Transverse colon (tissue), 4 donors: Measurements from ENCODE around the gene HMCN1. TPM values are rescaled to one million over a fixed set of nuclear protein-coding genes. Genes with fewer than 3 reads are reported as not detected.
A peak's percentile ranks its signal among the peaks of the same experiment; 100 is the strongest.

Source experiments
- DNase-seq: peaks from one replicate; pipeline ENCODE4 v3.0.0-alpha.2; 2019
- H3K27ac ChIP-seq, 4 donors: fragments of 200-600 bp; sonication (generic); 2 replicates each; pipeline ENCODE4 v1.5.1; 2016 to 2018; ENCODE audit warnings: inconsistent platforms in 4 of 4
- H3K27me3 ChIP-seq: fragments of 200-600 bp; sonication (generic); 2 replicates; pipeline ENCODE4 v1.5.1; 2017; ENCODE audit warnings: inconsistent platforms
- H3K36me3 ChIP-seq, 4 donors: fragments of 200-600 bp; sonication (generic); 2 replicates each; pipeline ENCODE4 v1.5.1; 2017 to 2019; ENCODE audit warnings: inconsistent platforms in 4 of 4
- H3K4me1 ChIP-seq, 4 donors: fragments of 200-600 bp; sonication (generic); 2 replicates each; pipeline ENCODE4 v1.5.1; 2017 to 2020; ENCODE audit warnings: inconsistent platforms in 4 of 4
- H3K4me3 ChIP-seq, 4 donors: fragments of 200-600 bp; sonication (generic); 1 replicate in 1 of 4; 2 replicates in 3 of 4; pipeline versions ENCODE4 v1.5.1 to v1.6.1; 2017 to 2019; ENCODE audit warnings: inconsistent platforms in 4 of 4
- H3K9me3 ChIP-seq, 2 donors: fragments of 200-600 bp; sonication (generic); 2 replicates each; pipeline ENCODE4 v1.5.1; 2017 to 2019; ENCODE audit warnings: inconsistent platforms in 2 of 2
- CTCF ChIP-seq, 5 experiments: fragments of 200-600 bp in 3 of 5; fragments of 450-650 bp in 2 of 5; sonication (generic) in 3 of 5; IDR thresholded peaks; 1 replicate in 2 of 5; 2 replicates in 3 of 5; pipeline ENCODE4 v1.5.1; 2016 to 2017; ENCODE audit warnings: antibody characterized with exemption in 5 of 5, inconsistent platforms in 3 of 5, mild to moderate bottlenecking in 2 of 5, moderate library complexity in 1 of 5
- EP300 ChIP-seq: sonication (generic); formaldehyde crosslinking; IDR thresholded peaks from one replicate; pipeline ENCODE4 v1.6.1; 2017; ENCODE audit warnings: antibody characterized with exemption, low read depth
- POLR2A ChIP-seq: fragments of 450-650 bp; IDR thresholded peaks from one replicate; pipeline ENCODE4 v1.6.1; 2016; ENCODE audit warnings: antibody characterized with exemption, mild to moderate bottlenecking, moderate library complexity
- POLR2AphosphoS5 ChIP-seq, 3 donors: sonication (generic); formaldehyde crosslinking; IDR thresholded peaks; one replicate each; pipeline ENCODE4 v1.6.1; 2016; ENCODE audit warnings: antibody characterized with exemption in 3 of 3
- WGBS, 2 donors: methylation state at CpG; one replicate each; pipeline ENCODE4 v1.1.5; 2018; ENCODE audit warnings: low coverage in 1 of 2; 5-methylcytosine and 5-hydroxymethylcytosine counted together
- in situ Hi-C, 4 donors: fragments of 200-750 bp; cut with MboI; loops; one replicate each; pipeline versions ENCODE4 v1.15.0 to v1.15.1; 2017; ENCODE audit warnings: low sequenced_read_pairs in 3 of 4, low pct_ligation_motif_present in 1 of 4, low pct_unique_long_range_greater_than_20kb in 1 of 4
- intact Hi-C: fragments of 100-400 bp; cut with DNase I; formaldehyde crosslinking; loops from one replicate; pipeline ENCODE4 v1.15.1; 2023; ENCODE audit warnings: low total_unique reads
- total RNA-seq, 4 donors: library from RNA; depleted of rRNA; stranded (reverse); fragments of >200 nt; gene quantifications; one replicate each; pipeline ENCODE4 v1.1.0, GENCODE V29; 2016

HMCN1 gene
- 1 to 10 TPM; 1.1 to 2.7 (median 2.1) TPM for total RNA-seq

- WGBS, 2 donors = 0 to 1% methylated on average over 5 to 25 of the region's 47 CpGs
- H3K9me3 ChIP-seq = no peaks in the 10 kb centered on the region
- in situ Hi-C loops = no loop called here
- intact Hi-C loops = no loop called here
- DNase-seq = peak; percentile 54
- peaks cover 63% of the 10 kb centered on the region for H3K27me3 ChIP-seq
- H3K4me3 ChIP-seq = peak within 1 kb of the TSS; percentile 23 to 55 (median 33)
- H3K36me3 ChIP-seq = no peaks in the 10 kb centered on the region
- peaks cover 0 to 15% (median 6%) of the 10 kb centered on the region in 4 donors for H3K4me1 ChIP-seq
- H3K27ac ChIP-seq = peak within 1 kb of the TSS; percentile 28 to 70 (median 64)
- TF ChIP-seq POLR2A = peak; percentile 47
- TF ChIP-seq CTCF (IDR thresholded peaks at IDR 0.05) = peak in 4 of 5 experiments; percentile 26 to 37 (median 30)
- TF ChIP-seq POLR2AphosphoS5 (IDR thresholded peaks at IDR 0.05) = peak in 2 of 3 donors; percentile 19 to 57
- no peak for TF ChIP-seq EP300
Measured at GRCh38 chr1:185733818-185734735, at the start of gene HMCN1. Gene HMCN1 (plus strand): TSS chr1:185734391. CDS start chr1:185734780, 389 bp downstream.

- H3K4me1 ChIP-seq = no peaks in the 10 kb centered on the region
- no peaks in the 10 kb centered on the region for H3K36me3 ChIP-seq
- TF ChIP-seq POLR2AphosphoS5 (IDR thresholded peaks at IDR 0.05) = no peak
- no peak for TF ChIP-seq EP300
- no peak for TF ChIP-seq POLR2A
- TF ChIP-seq CTCF (IDR thresholded peaks at IDR 0.05) = no peak
- H3K27me3 ChIP-seq = no peaks in the 10 kb centered on the region
- no peak overlapping the region for H3K27ac ChIP-seq
- intact Hi-C loops (no loop called here), in situ Hi-C loops (loop anchor here in 2 of 4 donors (25.0 kb wide), 1 partner anchor 875 kb away; no protein-coding TSS in a partner anchor)
- H3K4me3 ChIP-seq = no peak overlapping the region
- H3K9me3 ChIP-seq = no peaks in the 10 kb centered on the region
- no peak for DNase-seq
Measured at GRCh38 chr1:185686821-185687778, 47.1 kb upstream of the HMCN1 start.

- TF ChIP-seq POLR2AphosphoS5 (IDR thresholded peaks at IDR 0.05) = no peak
- no peak for TF ChIP-seq EP300
- no peak for TF ChIP-seq POLR2A
- TF ChIP-seq CTCF (IDR thresholded peaks at IDR 0.05) = no peak
- in situ Hi-C loops = loop anchor here in 2 of 4 donors (25.0 kb wide), 1 partner anchor 878 kb away; no protein-coding TSS in a partner anchor
- 78 to 80% methylated on average over 1 to 2 of the region's 2 CpGs for WGBS, 2 donors
Measured at GRCh38 chr1:185690527-185690926, 43.7 kb upstream of the HMCN1 start.

More at GRCh38 chr1:185690527-185690926, 43.7 kb upstream of the HMCN1 start:
- Histone ChIP-seq H3K4me3 (no peak overlapping the region), H3K4me1 (peaks cover 0 to 15% (median 5%) of the 10 kb centered on the region in 4 donors), H3K9me3 (no peaks in the 10 kb centered on the region), H3K27ac (no peak overlapping the region), H3K27me3 (no peaks in the 10 kb centered on the region), H3K36me3 (no peaks in the 10 kb centered on the region)
- no peak for DNase-seq
- intact Hi-C loops = loop anchor here (10.0 kb wide), 1 partner anchor 1734 kb away; no protein-coding TSS in a partner anchor
